Testis (tissue), 2 donors: Measurements from ENCODE around the gene GCNT1.

Experiments used
- CTCF ChIP-seq, 3 experiments: fragments of 450-650 bp in 2 of 3; fragments of 200-600 bp in 1 of 3; sonication (generic) in 1 of 3; IDR thresholded peaks; one replicate each; pipeline ENCODE4 v1.5.1; 2016 to 2019; ENCODE audit warnings: antibody characterized with exemption in 3 of 3, mild to moderate bottlenecking in 2 of 3, moderate library complexity in 1 of 3
- POLR2A ChIP-seq: fragments of 450-650 bp; IDR thresholded peaks from one replicate; pipeline ENCODE4 v1.6.1; 2017; ENCODE audit warnings: antibody characterized with exemption, mild to moderate bottlenecking, moderate library complexity

GRCh38 chr9:76463211-76463610 lies 4.2 kb downstream of the GCNT1 start:
- no peak for TF ChIP-seq CTCF (IDR thresholded peaks at IDR 0.05)
- TF ChIP-seq POLR2A: no peak
